Smooth muscle cell of the pulmonary artery (primary cell): ENCODE data around the gene MTCP1. TPM values are rescaled to one million over a fixed set of nuclear protein-coding genes. Genes with fewer than 3 reads are reported as not detected.

Experiments used
- total RNA-seq: library from RNA; depleted of rRNA; stranded (reverse); fragments of >200 nt; gene quantifications from 2 replicates; pipeline ENCODE4 v1.2.3, GENCODE V29; 2014

MTCP1 gene, protein sequence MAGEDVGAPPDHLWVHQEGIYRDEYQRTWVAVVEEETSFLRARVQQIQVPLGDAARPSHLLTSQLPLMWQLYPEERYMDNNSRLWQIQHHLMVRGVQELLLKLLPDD
- 6.8 and 9.6 TPM in 2 replicates for total RNA-seq

DNA sequence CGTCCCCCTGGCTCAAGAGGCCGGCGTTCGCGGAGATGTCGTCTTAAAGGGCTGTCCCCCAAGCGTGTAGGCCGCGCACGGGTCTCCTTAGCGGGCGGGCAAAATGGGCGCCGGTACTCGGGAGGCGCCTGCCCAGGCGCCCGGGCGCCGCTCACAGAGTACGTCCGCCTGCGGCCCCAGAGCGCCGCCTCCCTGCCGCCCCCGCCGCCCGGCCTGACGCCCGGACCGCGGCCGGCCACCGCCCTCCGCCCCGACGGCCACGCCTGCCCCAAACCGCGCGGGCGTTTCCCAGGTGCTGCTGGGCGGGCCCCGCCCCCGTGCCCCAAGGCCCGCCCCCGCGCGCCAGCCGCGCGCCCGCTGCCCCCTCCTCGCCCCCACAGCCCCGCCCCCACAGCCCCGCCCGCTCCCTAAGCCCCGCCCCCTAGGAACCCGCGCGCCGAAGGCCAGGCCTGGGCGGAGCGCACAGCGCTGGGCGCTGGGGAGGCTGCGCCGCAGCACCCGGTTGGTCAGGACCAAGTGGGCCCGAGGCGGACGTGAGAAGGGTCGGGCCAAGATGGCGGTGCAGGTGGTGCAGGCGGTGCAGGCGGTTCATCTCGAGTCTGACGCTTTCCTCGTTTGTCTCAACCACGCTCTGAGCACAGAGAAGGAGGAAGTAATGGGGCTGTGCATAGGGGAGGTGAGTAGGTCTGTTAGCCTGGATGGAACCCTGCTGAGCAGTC lies at the start of gene MTCP1, which contains the start of the genes BRCC3 and CMC4:
MTCP1 (minus strand) TSS at position 162 of the 719 bp plus-strand sequence. CDS start 5,126 bp downstream, outside the sequence.
BRCC3 (plus strand) TSS at position 534 of the 719 bp plus-strand sequence; CDS start at position 554, 20 bp downstream.
CMC4 (minus strand) TSS at position 162 of the 719 bp plus-strand sequence. CDS start 7,113 bp downstream, outside the sequence.

DNA sequence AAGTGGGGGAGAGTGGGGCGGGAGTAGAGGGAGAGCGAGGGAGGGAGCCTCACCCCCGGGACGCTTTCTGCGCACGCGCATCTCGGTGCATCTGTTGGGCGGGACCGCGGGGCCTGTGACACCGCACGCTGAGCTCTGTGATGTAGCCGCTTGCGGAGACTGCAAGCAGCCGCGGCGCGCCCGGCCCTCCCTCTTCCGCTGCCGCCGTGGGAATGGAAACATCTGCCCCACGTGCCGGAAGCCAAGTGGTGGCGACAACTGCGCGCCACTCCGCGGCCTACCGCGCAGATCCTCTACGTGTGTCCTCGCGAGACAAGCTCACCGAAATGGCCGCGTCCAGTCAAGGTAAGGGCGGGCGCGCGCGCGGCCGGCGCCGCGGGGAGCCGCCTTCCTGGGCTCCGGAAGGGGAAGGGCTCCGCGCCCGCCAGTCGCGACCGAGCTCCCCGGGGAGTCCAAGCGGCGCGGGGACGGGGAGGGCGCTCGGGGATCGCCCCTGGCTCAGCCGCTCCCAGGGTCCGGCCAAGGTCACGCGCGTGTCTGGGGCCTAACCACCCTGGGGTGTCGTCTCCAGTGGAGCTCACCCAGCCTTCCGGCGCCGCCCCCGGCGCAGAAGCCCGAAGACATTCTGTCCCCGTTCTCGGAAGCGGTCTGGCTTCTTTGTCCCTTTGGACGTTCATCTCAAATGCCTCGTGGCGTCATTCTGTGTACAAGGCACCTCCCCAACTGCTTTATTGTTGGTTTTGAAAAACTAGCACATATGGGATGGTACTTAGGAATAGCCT lies 44.0 kb downstream of the MTCP1 start, which contains the start of gene FUNDC2:
FUNDC2 (plus strand) TSS at position 118 of the 782 bp plus-strand sequence; CDS start at position 213, 95 bp downstream.

DNA sequence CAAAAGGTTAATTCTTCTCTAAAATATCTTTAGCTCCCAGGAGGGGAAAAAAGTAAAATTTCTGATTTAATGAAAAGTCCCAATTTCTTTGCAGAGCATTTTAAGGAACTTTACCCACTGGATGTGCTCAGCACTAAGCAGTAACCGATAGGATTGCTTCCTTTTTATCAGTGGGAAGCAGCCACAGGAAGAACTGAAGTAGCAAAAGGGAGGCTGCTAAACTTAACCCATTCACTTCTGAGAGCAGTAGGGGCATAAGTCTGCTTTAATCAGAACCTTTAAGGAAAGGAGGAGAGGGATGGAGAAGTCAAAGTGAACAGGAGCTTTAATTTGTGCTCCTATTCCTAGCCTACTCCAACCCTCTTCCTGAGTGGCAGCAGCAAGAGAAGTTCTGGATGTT lies 48.4 kb downstream of the MTCP1 start, which contains the start of gene F8:
F8 (minus strand) TSS at position 139 of the 400 bp plus-strand sequence. CDS start 171 bp downstream, outside the sequence.

Other genes starting within 250 kb of the MTCP1 start
- gene SMIM9, start 236.5 kb downstream of the MTCP1 start, total RNA-seq = not detected in 2 replicates
- gene F8A1, start 184.8 kb downstream of the MTCP1 start, total RNA-seq = 4.8 and 6.7 TPM in 2 replicates
- 4.0 and 4.8 TPM in 2 replicates for gene F8, start 48.4 kb downstream of the MTCP1 start, total RNA-seq
- 46.1 and 59.2 TPM in 2 replicates for gene FUNDC2, start 44.3 kb downstream of the MTCP1 start, total RNA-seq
- gene CMC4, start within 50 bp of the MTCP1 start, total RNA-seq = 11.4 and 14.3 TPM in 2 replicates
- 14.3 and 16.1 TPM in 2 replicates for gene BRCC3, start 372 bp upstream of the MTCP1 start, total RNA-seq
- 42.6 and 55.6 TPM in 2 replicates for gene VBP1, start 145.3 kb upstream of the MTCP1 start, total RNA-seq
- 0.72 and 1.9 TPM in 2 replicates for gene RAB39B, start 193.4 kb upstream of the MTCP1 start, total RNA-seq